Endothelial cell of umbilical vein (primary cell): Measurements from ENCODE around the gene ASNSD1. TPM values are rescaled to one million over a fixed set of nuclear protein-coding genes. Genes with fewer than 3 reads are reported as not detected.

ENCODE experiments used
- BruUV-seq: library from RNA; stranded (reverse); fragments of 400-500 nt; replicated peaks from 2 replicates; lab custom pipeline; 2021; lab: Mats Ljungman, UMichigan
- CTCF ChIA-PET: fragments of 300-600, 350-600 bp; sonication (Branson Sonifier 250); formaldehyde crosslinking; loops from one replicate; lab custom pipeline; 2021; ENCODE audit warnings: antibody characterized with exemption, inconsistent platforms; lab: Charles Lee
- POLR2A ChIA-PET: fragments of 300-600, 350-600 bp; sonication (Branson Sonifier 250); formaldehyde crosslinking; loops from one replicate; lab custom pipeline; 2021; ENCODE audit warnings: antibody characterized with exemption, inconsistent platforms; lab: Charles Lee
- DNase-seq: peaks from one replicate; pipeline ENCODE4 v3.0.0-alpha.2; 2011; ENCODE audit warnings: low read depth, low spot score
- FAIRE-seq: peaks from 2 replicates; lab custom pipeline; 2011; peaks lifted over from hg19 to GRCh38; lab: Jason Lieb, UNC
- H2AFZ ChIP-seq: 2 replicates; pipeline ENCODE4 v1.6.0; 2012; ENCODE audit warnings: low read depth, low read length, control low read depth, inconsistent platforms
- H3K27ac ChIP-seq: 2 replicates; pipeline ENCODE4 v1.5.1; 2011; ENCODE audit warnings: low read depth, mild to moderate bottlenecking, control low read depth, low read length, moderate library complexity; ENCODE audit not compliant: insufficient read depth
- H3K27me3 ChIP-seq, 2 experiments: 2 replicates each; pipeline versions ENCODE4 v1.6.0 to v1.6.1; 2011; ENCODE audit warnings: low read length in 2 of 2, mixed read lengths in 1 of 2; ENCODE audit not compliant: control insufficient read depth in 2 of 2, insufficient read depth in 2 of 2
- H3K36me3 ChIP-seq, 2 experiments: 2 replicates in 1 of 2; 3 replicates in 1 of 2; pipeline ENCODE4 v1.5.1; 2011; ENCODE audit warnings: low read length in 2 of 2, mild to moderate bottlenecking in 1 of 2, moderate library complexity in 1 of 2; ENCODE audit not compliant: control insufficient read depth in 2 of 2, insufficient read depth in 2 of 2; ENCODE audit errors: extremely low read depth in 1 of 2
- H3K4me1 ChIP-seq: 3 replicates; pipeline ENCODE4 v1.5.1; 2011; ENCODE audit warnings: mild to moderate bottlenecking, low read length; ENCODE audit not compliant: control insufficient read depth, insufficient read depth; ENCODE audit errors: extremely low read depth
- H3K4me2 ChIP-seq: 2 replicates; pipeline ENCODE4 v1.6.1; 2011; ENCODE audit warnings: low read length, control low read depth, mixed read lengths; ENCODE audit not compliant: insufficient read depth
- H3K4me3 ChIP-seq, 3 experiments: fragments of 200-600 bp in 1 of 3; sonication (generic), shearing (Covaris generic) in 1 of 3; replicated peaks in 1 of 3; 2 replicates each; pipeline ENCODE4 v1.5.1; 2011 to 2016; ENCODE audit warnings: control low read depth in 3 of 3, low read length in 3 of 3, mild to moderate bottlenecking in 2 of 3, inconsistent platforms in 1 of 3, low read depth in 1 of 3, moderate library complexity in 1 of 3; ENCODE audit not compliant: insufficient read depth in 1 of 3
- H3K79me2 ChIP-seq: 2 replicates; pipeline ENCODE4 v1.6.0; 2012; ENCODE audit warnings: low read length, inconsistent platforms; ENCODE audit not compliant: control insufficient read depth, insufficient read depth
- H3K9ac ChIP-seq: replicated peaks from 2 replicates; pipeline ENCODE3; 2011; ENCODE audit warnings: low read length, control low read depth; ENCODE audit not compliant: insufficient read depth; ENCODE audit errors: extremely low read depth
- H3K9me1 ChIP-seq: replicated peaks from 3 replicates; pipeline ENCODE4 v1.6.0; 2011; ENCODE audit warnings: mild to moderate bottlenecking, low read length; ENCODE audit not compliant: control insufficient read depth, insufficient read depth; ENCODE audit errors: extremely low read depth
- H3K9me3 ChIP-seq: replicated peaks from 2 replicates; pipeline ENCODE4 v1.5.1; 2012; ENCODE audit warnings: low read length, inconsistent platforms; ENCODE audit not compliant: control insufficient read depth, insufficient read depth
- H4K20me1 ChIP-seq: replicated peaks from 2 replicates; pipeline ENCODE3; 2011; ENCODE audit warnings: mild to moderate bottlenecking, low read length; ENCODE audit not compliant: control insufficient read depth, insufficient read depth; ENCODE audit errors: extremely low read depth
- CTCF ChIP-seq, 2 donors: IDR thresholded peaks; 1 replicate in 1 of 2; 2 replicates in 1 of 2; pipeline ENCODE4 v1.5.1; 2011; ENCODE audit warnings: low read length in 2 of 2, mild to moderate bottlenecking in 2 of 2, moderate library complexity in 2 of 2, control low read depth in 1 of 2, inconsistent platforms in 1 of 2, low read depth in 1 of 2; ENCODE audit not compliant: insufficient read depth in 1 of 2; ENCODE audit errors: extremely low read depth in 1 of 2
- EZH2 ChIP-seq: IDR thresholded peaks from 2 replicates; pipeline ENCODE4 v1.6.1; 2012; ENCODE audit warnings: borderline replicate concordance, low read depth, mild to moderate bottlenecking, moderate library complexity, low read length, inconsistent platforms; ENCODE audit not compliant: severe bottlenecking
- FOS ChIP-seq: IDR thresholded peaks from 2 replicates; pipeline ENCODE4 v1.6.1; 2011; ENCODE audit warnings: mild to moderate bottlenecking, low read length, moderate library complexity, borderline replicate concordance; ENCODE audit not compliant: insufficient read depth
- GATA2 ChIP-seq: IDR thresholded peaks from 2 replicates; pipeline ENCODE4 v1.7.0; 2011; ENCODE audit warnings: low read depth, mild to moderate bottlenecking, moderate library complexity, mixed read lengths, low read length; ENCODE audit not compliant: insufficient read length, insufficient read depth
- JUN ChIP-seq: IDR thresholded peaks from 2 replicates; pipeline ENCODE4 v1.6.1; 2011; ENCODE audit warnings: borderline replicate concordance, low read depth; ENCODE audit not compliant: insufficient read length, insufficient read depth
- MYC ChIP-seq: IDR thresholded peaks from one replicate; pipeline ENCODE4 v1.6.1; 2011; ENCODE audit warnings: mild to moderate bottlenecking, low read depth, low read length
- POLR2A ChIP-seq: IDR thresholded peaks from 2 replicates; pipeline ENCODE4 v1.6.1; 2012; ENCODE audit warnings: low read depth, mild to moderate bottlenecking, control low read depth, low read length
- POLR2AphosphoS5 ChIP-seq: IDR thresholded peaks from 2 replicates; pipeline ENCODE4 v1.6.1; 2012; ENCODE audit warnings: low read depth, mild to moderate bottlenecking, control low read depth, low read length, moderate library complexity; ENCODE audit not compliant: insufficient read depth
- dilution Hi-C: fragments of 300-500 bp; cut with MboI; formaldehyde crosslinking; loops from one replicate; pipeline ENCODE4 v1.15.0; 2019; ENCODE audit warnings: low sequenced_read_pairs; ENCODE audit not compliant: extremely low pct_ligation_motif_present
- intact Hi-C: fragments of 100-400 bp; cut with micrococcal nuclease; formaldehyde crosslinking; loops from one replicate; pipeline ENCODE4 v1.10.0; 2022
- polyA plus RNA-seq, 4 experiments: library from polyadenylated mRNA; depleted of rRNA in 3 of 4; stranded (reverse) in 3 of 4; unstranded in 1 of 4; fragments of >200 nt; gene quantifications; 2 replicates each; pipeline versions ENCODE4 v1.2.1 to v1.2.3, GENCODE V29; 2011 to 2012; ENCODE audit warnings: missing spikeins in 1 of 4
- total RNA-seq: library from RNA; stranded (reverse); gene quantifications from 2 replicates; pipeline ENCODE4 v1.2.3, GENCODE V29; 2021
- TF ChIP-seq, protein P1 (sequence below): IDR thresholded peaks from 2 replicates; pipeline ENCODE4 v1.6.1; 2011; ENCODE audit not compliant: insufficient read depth, insufficient read length

Gene ASNSD1
- total and polyA plus RNA-seq, 2 donors (not counting 3 experiments of a cell fraction or from before 2014, with no cell fraction given): 15.8 to 39.5 TPM

- TF ChIP-seq FOS (no peak), EZH2 (no peak), MYC (no peak), POLR2A (no peak), GATA2 (no peak), POLR2AphosphoS5 (no peak), CTCF (IDR thresholded peaks at IDR 0.05; ENCODE audit: extremely low read depth in 1 of 2, insufficient read depth in 1 of 2, low read depth in 1 of 2, low read length in 2 of 2) (no peak), JUN (no peak)
- TF ChIP-seq, protein P1, sequence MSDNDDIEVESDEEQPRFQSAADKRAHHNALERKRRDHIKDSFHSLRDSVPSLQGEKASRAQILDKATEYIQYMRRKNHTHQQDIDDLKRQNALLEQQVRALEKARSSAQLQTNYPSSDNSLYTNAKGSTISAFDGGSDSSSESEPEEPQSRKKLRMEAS: no peak
- no peaks in the 10 kb centered on the region for H3K9me1 ChIP-seq
- no peak for FAIRE-seq
- intact Hi-C loops (loop anchor here (1.0 to 2.0 kb wide), 8 partner anchors 12 to 710 kb away; partner anchors contain the start of genes ANKAR, ORMDL1, OSGEPL1 and PMS1), dilution Hi-C loops (no loop called here)
- H3K9ac ChIP-seq: peak overlapping the region; percentile 99
- DNase-seq: peak; percentile 32
- H3K9me3 ChIP-seq: no peaks in the 10 kb centered on the region
- H3K27me3 ChIP-seq: peaks cover 0 to 2% of the 10 kb centered on the region in 2 experiments
- peak overlapping the region; percentile 76 for H3K27ac ChIP-seq
- ChIA-PET CTCF (interaction anchor here (1.4 to 2.8 kb wide), 8 partner anchors 11 to 344 kb away, joined by 3 to 66 read pairs (median 14); partner anchors contain the start of genes ANKAR and OSGEPL1), POLR2A (no interaction called here)
- H2AFZ ChIP-seq: peak overlapping the region; percentile 98
- H3K4me1 ChIP-seq: peaks cover 10% of the 10 kb centered on the region
- no TSS peak for BruUV-seq
- H3K4me3 ChIP-seq: peak overlapping the region; percentile 59 to 95 (median 87)
- peaks cover 29% of the 10 kb centered on the region for H3K79me2 ChIP-seq
- peaks cover 2 to 4% of the 10 kb centered on the region in 2 experiments for H3K36me3 ChIP-seq
- no peaks in the 10 kb centered on the region for H4K20me1 ChIP-seq
- H3K4me2 ChIP-seq: peak overlapping the region; percentile 90
These were observed 680 bp downstream of the ASNSD1 start for GRCh38 chr2:189661957-189662321.
